HCT116 (cell line): ENCODE measurements around the gene AMD1. TPM values are rescaled to one million over a fixed set of nuclear protein-coding genes. Genes with fewer than 3 reads are reported as not detected.

Experiments used
- ATAC-seq: fragments of 200-7000 bp; cut with Tn5 transposase; 2 replicates; pipeline ENCODE4 v1.9.1; 2020; ENCODE audit warnings: mild to moderate bottlenecking, moderate library complexity
- BruUV-seq: library from RNA; stranded (reverse); fragments of 400-500 nt; replicated peaks from 2 replicates; lab custom pipeline; 2021; lab: Mats Ljungman, UMichigan
- CTCF ChIA-PET: fragments of 300-600 bp; sonication (Branson Sonifier 250); formaldehyde crosslinking; loops from one replicate; lab custom pipeline; 2021; ENCODE audit warnings: antibody characterized with exemption; lab: Charles Lee
- POLR2A ChIA-PET: fragments of 300-600, 350-600 bp; sonication (Branson Sonifier 250); formaldehyde crosslinking; loops from one replicate; lab custom pipeline; 2021; ENCODE audit warnings: antibody characterized with exemption; lab: Charles Lee
- RAD21 ChIA-PET, 2 experiments: fragments of 300-600 bp; sonication (Branson Sonifier 250); formaldehyde crosslinking; loops; one replicate each; lab custom pipeline; 2023; ENCODE audit warnings: low total read pairs in 2 of 2; ENCODE audit not compliant: uncharacterized antibody in 2 of 2, unreplicated experiment in 2 of 2, low non-redundant PET in 1 of 2; lab: Charles Lee
- DNase-seq: peaks from one replicate; pipeline ENCODE4 v3.0.0-alpha.2; 2010; ENCODE audit warnings: low read depth, low spot score
- H2AFZ ChIP-seq: fragments of 200-600 bp; shearing (Covaris generic), sonication (generic); 2 replicates; pipeline ENCODE4 v1.6.1; 2017; ENCODE audit warnings: low read depth, mixed run types, mixed read lengths, antibody characterized with exemption, low read length; ENCODE audit not compliant: poor library complexity, severe bottlenecking
- H3K27ac ChIP-seq: 2 replicates; pipeline ENCODE4 v1.5.1; 2012; ENCODE audit warnings: low read depth, low read length
- H3K27me3 ChIP-seq: fragments of 200-600 bp; sonication (generic); 2 replicates; pipeline ENCODE4 v1.6.1; 2016; ENCODE audit warnings: mixed run types, low read length, mixed read lengths; ENCODE audit not compliant: insufficient read depth
- H3K36me3 ChIP-seq, 2 experiments: fragments of 200-500 bp in 1 of 2; fragments of 200-600 bp in 1 of 2; sonication (Bioruptor generic) in 1 of 2; sonication (generic) in 1 of 2; 2 replicates each; pipeline versions ENCODE4 v1.5.1 to v1.6.1; 2014 to 2016; ENCODE audit warnings: low read length in 2 of 2, inconsistent platforms in 1 of 2, mixed read lengths in 1 of 2, mixed run types in 1 of 2; ENCODE audit not compliant: insufficient read depth in 2 of 2, control insufficient read depth in 1 of 2
- H3K4me1 ChIP-seq, 2 experiments: fragments of 200-600 bp in 1 of 2; sonication (generic) in 1 of 2; 2 replicates each; pipeline versions ENCODE4 v1.5.1 to v1.6.1; 2012 to 2017; ENCODE audit warnings: low read length in 2 of 2, inconsistent platforms in 1 of 2, mild to moderate bottlenecking in 1 of 2, mixed read lengths in 1 of 2, mixed run types in 1 of 2, moderate library complexity in 1 of 2; ENCODE audit not compliant: insufficient read depth in 2 of 2, control insufficient read depth in 1 of 2
- H3K4me2 ChIP-seq: fragments of 200-600 bp; sonication (generic); 2 replicates; pipeline ENCODE4 v1.6.1; 2017; ENCODE audit warnings: mixed run types, low read length, mixed read lengths
- H3K4me3 ChIP-seq, 2 experiments: fragments of 200-600 bp in 1 of 2; sonication (generic) in 1 of 2; replicated peaks in 1 of 2; 2 replicates each; pipeline ENCODE4 v1.5.1; 2011 to 2016; ENCODE audit warnings: low read length in 2 of 2, control low read depth in 1 of 2, low read depth in 1 of 2, mild to moderate bottlenecking in 1 of 2, mixed read lengths in 1 of 2, mixed run types in 1 of 2
- H3K79me2 ChIP-seq: fragments of 200-600 bp; sonication (generic); 2 replicates; pipeline ENCODE4 v1.6.1; 2017; ENCODE audit warnings: mild to moderate bottlenecking, mixed run types, low read length, moderate library complexity, mixed read lengths; ENCODE audit not compliant: insufficient read depth
- H3K9ac ChIP-seq: fragments of 200-600 bp; sonication (generic); 2 replicates; pipeline ENCODE4 v1.6.1; 2016; ENCODE audit warnings: low read length, mixed read lengths
- H3K9me2 ChIP-seq: fragments of 200-600 bp; sonication (generic), shearing (Covaris generic); 2 replicates; pipeline ENCODE4 v1.6.1; 2017; ENCODE audit warnings: mixed run types, mild to moderate bottlenecking, moderate library complexity; ENCODE audit not compliant: insufficient read depth
- H3K9me3 ChIP-seq, 2 experiments: fragments of 200-500 bp in 1 of 2; fragments of 200-600 bp in 1 of 2; sonication (Bioruptor generic) in 1 of 2; sonication (generic) in 1 of 2; 2 replicates each; pipeline ENCODE4 v1.6.1; 2014 to 2017; ENCODE audit warnings: low read length in 2 of 2, mixed read lengths in 2 of 2, inconsistent platforms in 1 of 2, low read depth in 1 of 2, mild to moderate bottlenecking in 1 of 2, mixed run types in 1 of 2, moderate library complexity in 1 of 2; ENCODE audit not compliant: control insufficient read depth in 1 of 2, insufficient read depth in 1 of 2
- H4K20me1 ChIP-seq: fragments of 200-600 bp; sonication (generic), shearing (Covaris generic); 2 replicates; pipeline ENCODE4 v1.6.1; 2017; ENCODE audit warnings: mixed run types, mild to moderate bottlenecking, moderate library complexity; ENCODE audit not compliant: insufficient read depth
- ATF3 ChIP-seq: IDR thresholded peaks from 2 replicates; pipeline ENCODE4 v1.6.1; 2012
- EGR1 ChIP-seq: IDR thresholded peaks from 2 replicates; pipeline ENCODE4 v1.6.1; 2012; ENCODE audit warnings: low read depth
- ELF1 ChIP-seq: IDR thresholded peaks from 2 replicates; pipeline ENCODE4 v1.6.1; 2012; ENCODE audit warnings: low read depth, borderline replicate concordance
- EZH2 ChIP-seq: fragments of 200-600 bp; sonication (generic); IDR thresholded peaks from 2 replicates; pipeline ENCODE4 v1.6.1; 2017; ENCODE audit warnings: antibody characterized with exemption, mixed run types
- EZH2phosphoT487 ChIP-seq: fragments of 200-600 bp; IDR thresholded peaks from 2 replicates; pipeline ENCODE4 v1.6.1; 2018; ENCODE audit warnings: antibody characterized with exemption, borderline replicate concordance
- FOSL1 ChIP-seq: IDR thresholded peaks from 2 replicates; pipeline ENCODE4 v1.6.1; 2012; ENCODE audit warnings: low read depth
- JUND ChIP-seq: IDR thresholded peaks from 2 replicates; pipeline ENCODE4 v1.6.1; 2012
- POLR2A ChIP-seq: IDR thresholded peaks from 2 replicates; pipeline ENCODE4 v1.7.0; 2011; ENCODE audit warnings: borderline replicate concordance; ENCODE audit not compliant: insufficient read depth, insufficient read length; ENCODE audit errors: extremely low read depth
- POLR2AphosphoS5 ChIP-seq: IDR thresholded peaks from 2 replicates; pipeline ENCODE4 v1.6.1; 2011; ENCODE audit warnings: mild to moderate bottlenecking, low read depth, low read length, moderate library complexity
- SIN3A ChIP-seq: IDR thresholded peaks from 2 replicates; pipeline ENCODE4 v1.6.1; 2012; ENCODE audit warnings: low read depth
- ZNF274 ChIP-seq: fragments of 200-500 bp; sonication (Bioruptor generic); IDR thresholded peaks from 2 replicates; pipeline ENCODE4 v1.6.1; 2014; ENCODE audit warnings: mild to moderate bottlenecking, low read depth, low read length, inconsistent platforms
- intact Hi-C: fragments of 100-400 bp; cut with micrococcal nuclease; formaldehyde crosslinking; loops from 2 replicates; pipeline ENCODE4 v1.10.0; 2022
- total RNA-seq: library from RNA; stranded (reverse); gene quantifications from one replicate; pipeline ENCODE4 v1.2.1, GENCODE V29; 2021; ENCODE audit not compliant: unreplicated experiment

Gene AMD1
- total RNA-seq, 1 experiment from 2014 or later: 71.4 TPM

GRCh38 chr6:110895907-110896608, 21.5 kb downstream of the AMD1 start:
- no peak for ATAC-seq
- DNase-seq: no peak
- CTCF ChIA-PET: no interaction called here
- H3K4me3 ChIP-seq: no peak overlapping the region
- H3K4me1 ChIP-seq: peaks cover 0 to 8% of the 10 kb centered on the region in 2 experiments; a peak in 2 of 4 replicates
- H4K20me1 ChIP-seq: peaks cover 19% of the 10 kb centered on the region
- no peaks in the 10 kb centered on the region for H3K9me2 ChIP-seq
- intact Hi-C loops: no loop called here
- no peak overlapping the region for H3K9ac ChIP-seq
- H3K27me3 ChIP-seq: no peaks in the 10 kb centered on the region
- 0 out of 2 replicates have a peak, but pooled peaks have one; percentile 3 for TF ChIP-seq POLR2AphosphoS5
- no peak for TF ChIP-seq SIN3A
- no peak overlapping the region for H3K27ac ChIP-seq
- no peaks in the 10 kb centered on the region for H3K9me3 ChIP-seq
- no peak overlapping the region for H3K4me2 ChIP-seq
- H2AFZ ChIP-seq: no peak overlapping the region
- H3K79me2 ChIP-seq: peaks cover 50% of the 10 kb centered on the region
- RAD21 ChIA-PET: no interaction called here
- POLR2A ChIA-PET: no interaction called here
- H3K36me3 ChIP-seq: peaks cover 37 to 56% of the 10 kb centered on the region in 2 experiments
- no TSS peak for BruUV-seq

GRCh38 chr6:110897433-110897832, 22.8 kb downstream of the AMD1 start:
- H2AFZ ChIP-seq: no peak overlapping the region
- BruUV-seq: no TSS peak
- no peak; the same call in 1 of the 2 replicates for ATAC-seq
- H3K4me1 ChIP-seq: peaks cover 0 to 8% of the 10 kb centered on the region in 2 experiments; a peak in 2 of 4 replicates
- no peak overlapping the region for H3K4me3 ChIP-seq
- RAD21 ChIA-PET: interaction anchor here in 1 of 2 experiments (0.6 kb wide), 1 partner anchor 16 kb away, joined by 3 read pairs; no protein-coding TSS in a partner anchor
- H3K27ac ChIP-seq: no peak overlapping the region
- no peak overlapping the region for H3K9ac ChIP-seq
- POLR2A ChIA-PET: interaction anchor here (1.4 to 2.0 kb wide), 2 partner anchors 21 to 23 kb away, joined by 4 to 7 read pairs; partner anchors contain the start of gene AMD1
- no peak overlapping the region for H3K4me2 ChIP-seq
- H3K9me3 ChIP-seq: no peaks in the 10 kb centered on the region
- no peaks in the 10 kb centered on the region for H3K27me3 ChIP-seq
- no peaks in the 10 kb centered on the region for H3K9me2 ChIP-seq
- peaks cover 37% of the 10 kb centered on the region for H3K79me2 ChIP-seq
- intact Hi-C loops: no loop called here
- CTCF ChIA-PET: no interaction called here
- peaks cover 28 to 43% of the 10 kb centered on the region in 2 experiments for H3K36me3 ChIP-seq
- no peak for TF ChIP-seq EZH2phosphoT487
- peak; percentile 30; the same call in 1 of the 2 replicates for TF ChIP-seq POLR2AphosphoS5
- TF ChIP-seq SIN3A: no peak
- no peak for TF ChIP-seq EZH2
- peak; percentile 53; the same call in 1 of the 2 replicates for TF ChIP-seq EGR1
- no peak for TF ChIP-seq ZNF274
- 0 out of 2 replicates have a peak, but pooled peaks have one; percentile 18 for TF ChIP-seq FOSL1
- 0 out of 2 replicates have a peak, but pooled peaks have one; percentile 13 for TF ChIP-seq JUND
- TF ChIP-seq ELF1: no peak
- TF ChIP-seq POLR2A: no peak
- TF ChIP-seq ATF3: no peak
- TF ChIP-seq, all 23 proteins: peak for 4
- no peak for DNase-seq
- H4K20me1 ChIP-seq: peaks cover 13% of the 10 kb centered on the region
